Spleen (tissue), 11 donors: ENCODE measurements around the gene SSBP4. TPM values are rescaled to one million over a fixed set of nuclear protein-coding genes. Genes with fewer than 3 reads are reported as not detected.

Experiments used
- DNase-seq: peaks from one replicate; pipeline ENCODE4 v3.0.0-alpha.2; 2020
- H3K27ac ChIP-seq, 8 donors: fragments of 200-600 bp; sonication (generic) in 7 of 8; 1 replicate in 4 of 8; 2 replicates in 4 of 8; pipeline versions ENCODE4 v1.5.0 to v1.8.0; 2016 to 2021; ENCODE audit warnings: inconsistent platforms in 4 of 8, mild to moderate bottlenecking in 4 of 8, moderate library complexity in 1 of 8
- H3K27me3 ChIP-seq, 7 donors: fragments of 200-600 bp; sonication (generic) in 6 of 7; replicated peaks in 1 of 7; 1 replicate in 4 of 7; 2 replicates in 3 of 7; pipeline versions ENCODE4 v1.5.0 to v1.8.0; 2016 to 2021; ENCODE audit warnings: inconsistent platforms in 3 of 7, mild to moderate bottlenecking in 1 of 7
- H3K36me3 ChIP-seq, 6 donors: fragments of 200-600 bp; sonication (generic) in 5 of 6; 1 replicate in 4 of 6; 2 replicates in 2 of 6; pipeline versions ENCODE4 v1.5.0 to v1.8.0; 2016 to 2021; ENCODE audit warnings: inconsistent platforms in 2 of 6
- H3K4me1 ChIP-seq, 6 donors: fragments of 200-600 bp; sonication (generic) in 5 of 6; 1 replicate in 3 of 6; 2 replicates in 3 of 6; pipeline versions ENCODE4 v1.5.0 to v1.8.0; 2016 to 2021; ENCODE audit warnings: inconsistent platforms in 3 of 6
- H3K4me3 ChIP-seq, 8 donors: fragments of 200-600 bp; sonication (generic) in 7 of 8; 1 replicate in 4 of 8; 2 replicates in 4 of 8; pipeline versions ENCODE4 v1.5.0 to v1.8.0; 2016 to 2021; ENCODE audit warnings: inconsistent platforms in 4 of 8, mild to moderate bottlenecking in 4 of 8, moderate library complexity in 2 of 8
- H3K9me3 ChIP-seq, 8 donors: fragments of 200-600 bp; sonication (generic) in 7 of 8; 1 replicate in 4 of 8; 2 replicates in 4 of 8; pipeline versions ENCODE4 v1.5.0 to v1.8.0; 2016 to 2021; ENCODE audit warnings: inconsistent platforms in 4 of 8
- POLR2A ChIP-seq, 3 donors: fragments of 450-650 bp; IDR thresholded peaks; one replicate each; pipeline ENCODE4 v1.5.1; 2017; ENCODE audit warnings: antibody characterized with exemption in 3 of 3, mild to moderate bottlenecking in 1 of 3
- POLR2AphosphoS5 ChIP-seq, 3 donors: sonication (generic); formaldehyde crosslinking; IDR thresholded peaks; one replicate each; pipeline ENCODE4 v1.5.1; 2017; ENCODE audit warnings: antibody characterized with exemption in 3 of 3
- WGBS, 5 donors: extraction: QIAGEN DNeasy Blood & Tissue Kit in 3 of 5; methylation state at CpG; one replicate each; pipeline versions ENCODE4 v1.1.5 to v1.1.7; 2013 to 2018; 5-methylcytosine and 5-hydroxymethylcytosine counted together
- intact Hi-C: fragments of 100-400 bp; cut with DNase I; formaldehyde crosslinking; loops from one replicate; pipeline ENCODE4 v1.15.0; 2023; ENCODE audit warnings: low total_unique reads
- polyA plus RNA-seq, 3 donors: library from polyadenylated mRNA; stranded (reverse); fragments of 200-250 nt; gene quantifications; one replicate each; pipeline ENCODE4 v1.2.1, GENCODE V29; 2013
- total RNA-seq, 7 donors: library from RNA; depleted of rRNA in 3 of 7; stranded (reverse); fragments of >200 nt in 3 of 7; fragmentation: NEBNext Ultra II Directional in 4 of 7; extraction: Animal tissue kit (Norgen Biotek cat#: 25700) in 4 of 7; gene quantifications; one replicate each; pipeline versions ENCODE4 v1.1.0 to v1.2.1, GENCODE V29; 2016 to 2021
- TF ChIP-seq, protein P1 (sequence below), 11 experiments: fragments of 200-600 bp in 7 of 11; fragments of 450-650 bp in 4 of 11; sonication (generic) in 4 of 11; IDR thresholded peaks in 8 of 11; conservative IDR thresholded peaks in 3 of 11; 1 replicate in 7 of 11; 2 replicates in 4 of 11; pipeline versions ENCODE4 v1.4.0 to v1.8.0; 2016 to 2021; ENCODE audit warnings: antibody characterized with exemption in 11 of 11, inconsistent platforms in 4 of 11, mild to moderate bottlenecking in 1 of 11
- donor health status: healthy with polysubstance abuse.
- donor health status: DM: no; HTN: no; CAD: no; lungs with moderate emphysema.
- donor health status: DM: no; HTN: no; CAD: no.
- donor health status: Bipolar disorder and iron deficiency.
- donor health status: healthy.
- donor health status: DM: no; HTN: no; CAD: no.
- donor health status: DM: yes; HTN: yes; CAD: no.

The SSBP4 gene
- total and polyA plus RNA-seq, 10 donors: 56.3 to 143 (median 88.6) TPM

DNA sequence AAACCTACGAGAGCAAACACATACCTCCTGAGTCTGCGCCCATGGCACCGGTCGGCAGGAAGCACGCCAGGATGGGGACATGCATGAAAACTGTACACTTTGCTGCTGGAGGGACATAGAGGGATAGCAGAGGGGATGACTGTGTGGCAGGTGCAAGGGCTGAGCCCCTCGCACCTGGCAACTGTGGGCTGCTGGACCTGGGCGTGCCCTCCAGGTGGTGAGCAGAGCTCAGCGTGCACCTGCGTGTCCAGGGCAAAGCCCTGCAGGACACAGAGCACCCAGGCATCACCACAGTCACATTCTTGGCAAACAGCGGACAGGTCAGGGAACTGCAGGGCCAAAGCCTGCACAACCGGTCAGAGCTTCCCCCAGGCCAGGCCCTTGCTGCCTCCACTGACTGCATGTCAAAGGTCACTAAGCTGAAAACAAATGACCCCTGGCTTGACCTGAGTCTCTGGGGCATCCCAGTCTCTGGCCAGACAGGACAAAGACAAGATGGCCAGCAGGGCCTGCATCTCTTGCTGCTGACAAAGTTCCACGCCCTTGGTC lies 27.7 kb downstream of the SSBP4 start:
- peaks cover 14 to 92% (median 82%) of the 10 kb centered on the region in 6 donors for H3K36me3 ChIP-seq
- H3K9me3 ChIP-seq: no peaks in the 10 kb centered on the region
- TF ChIP-seq POLR2AphosphoS5 (IDR thresholded peaks at IDR 0.05) (no peak), POLR2A (IDR thresholded peaks at IDR 0.05) (no peak)
- TF ChIP-seq, protein P1, sequence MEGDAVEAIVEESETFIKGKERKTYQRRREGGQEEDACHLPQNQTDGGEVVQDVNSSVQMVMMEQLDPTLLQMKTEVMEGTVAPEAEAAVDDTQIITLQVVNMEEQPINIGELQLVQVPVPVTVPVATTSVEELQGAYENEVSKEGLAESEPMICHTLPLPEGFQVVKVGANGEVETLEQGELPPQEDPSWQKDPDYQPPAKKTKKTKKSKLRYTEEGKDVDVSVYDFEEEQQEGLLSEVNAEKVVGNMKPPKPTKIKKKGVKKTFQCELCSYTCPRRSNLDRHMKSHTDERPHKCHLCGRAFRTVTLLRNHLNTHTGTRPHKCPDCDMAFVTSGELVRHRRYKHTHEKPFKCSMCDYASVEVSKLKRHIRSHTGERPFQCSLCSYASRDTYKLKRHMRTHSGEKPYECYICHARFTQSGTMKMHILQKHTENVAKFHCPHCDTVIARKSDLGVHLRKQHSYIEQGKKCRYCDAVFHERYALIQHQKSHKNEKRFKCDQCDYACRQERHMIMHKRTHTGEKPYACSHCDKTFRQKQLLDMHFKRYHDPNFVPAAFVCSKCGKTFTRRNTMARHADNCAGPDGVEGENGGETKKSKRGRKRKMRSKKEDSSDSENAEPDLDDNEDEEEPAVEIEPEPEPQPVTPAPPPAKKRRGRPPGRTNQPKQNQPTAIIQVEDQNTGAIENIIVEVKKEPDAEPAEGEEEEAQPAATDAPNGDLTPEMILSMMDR (IDR thresholded peaks at IDR 0.05 in 8 of 11, conservative IDR thresholded peaks at IDR 0.05 in 3 of 11): no peak
- no peak for DNase-seq
- intact Hi-C loops: no loop called here
- no peaks in the 10 kb centered on the region for H3K27me3 ChIP-seq
- 87 to 94% (median 93%) methylated on average over 9 to 12 of the region's 12 CpGs for WGBS, 5 donors
- H3K27ac ChIP-seq: no peak overlapping the region
- no peak overlapping the region for H3K4me3 ChIP-seq
- peaks cover 0 to 24% (median 12%) of the 10 kb centered on the region in 6 donors for H3K4me1 ChIP-seq

DNA sequence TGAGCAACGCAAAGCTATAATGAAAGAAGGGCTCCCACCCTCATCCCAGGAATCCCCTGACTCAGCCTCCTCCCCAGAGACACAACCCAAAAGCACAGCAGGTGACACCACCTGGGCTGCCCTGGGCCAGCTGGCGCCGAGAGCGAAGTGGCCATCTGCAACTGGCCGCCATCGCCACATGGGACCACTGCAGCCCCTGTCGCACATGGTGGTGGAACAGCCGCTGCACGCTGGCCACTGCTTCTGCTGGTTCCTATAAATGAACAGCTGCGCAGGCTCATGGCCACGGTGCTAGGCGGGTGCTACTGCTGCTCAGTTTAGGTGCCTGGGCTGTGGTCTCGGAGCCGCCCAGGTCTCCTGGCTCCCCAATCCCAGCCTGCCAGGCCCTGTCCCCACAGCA lies 30.4 kb downstream of the SSBP4 start:
- Histone ChIP-seq H3K36me3 (peaks cover 9 to 100% (median 72%) of the 10 kb centered on the region in 6 donors), H3K27ac (no peak overlapping the region), H3K4me1 (peaks cover 0 to 24% (median 12%) of the 10 kb centered on the region in 6 donors), H3K9me3 (no peaks in the 10 kb centered on the region), H3K4me3 (no peak overlapping the region), H3K27me3 (no peaks in the 10 kb centered on the region)
- intact Hi-C loops: no loop called here
- DNase-seq: no peak
- TF ChIP-seq, protein P1 (IDR thresholded peaks at IDR 0.05 in 8 of 11, conservative IDR thresholded peaks at IDR 0.05 in 3 of 11): no peak
- no peak for TF ChIP-seq POLR2A (IDR thresholded peaks at IDR 0.05)
- 93 to 100% (median 97%) methylated on average over 2 to 14 of the region's 14 CpGs for WGBS, 5 donors

DNA sequence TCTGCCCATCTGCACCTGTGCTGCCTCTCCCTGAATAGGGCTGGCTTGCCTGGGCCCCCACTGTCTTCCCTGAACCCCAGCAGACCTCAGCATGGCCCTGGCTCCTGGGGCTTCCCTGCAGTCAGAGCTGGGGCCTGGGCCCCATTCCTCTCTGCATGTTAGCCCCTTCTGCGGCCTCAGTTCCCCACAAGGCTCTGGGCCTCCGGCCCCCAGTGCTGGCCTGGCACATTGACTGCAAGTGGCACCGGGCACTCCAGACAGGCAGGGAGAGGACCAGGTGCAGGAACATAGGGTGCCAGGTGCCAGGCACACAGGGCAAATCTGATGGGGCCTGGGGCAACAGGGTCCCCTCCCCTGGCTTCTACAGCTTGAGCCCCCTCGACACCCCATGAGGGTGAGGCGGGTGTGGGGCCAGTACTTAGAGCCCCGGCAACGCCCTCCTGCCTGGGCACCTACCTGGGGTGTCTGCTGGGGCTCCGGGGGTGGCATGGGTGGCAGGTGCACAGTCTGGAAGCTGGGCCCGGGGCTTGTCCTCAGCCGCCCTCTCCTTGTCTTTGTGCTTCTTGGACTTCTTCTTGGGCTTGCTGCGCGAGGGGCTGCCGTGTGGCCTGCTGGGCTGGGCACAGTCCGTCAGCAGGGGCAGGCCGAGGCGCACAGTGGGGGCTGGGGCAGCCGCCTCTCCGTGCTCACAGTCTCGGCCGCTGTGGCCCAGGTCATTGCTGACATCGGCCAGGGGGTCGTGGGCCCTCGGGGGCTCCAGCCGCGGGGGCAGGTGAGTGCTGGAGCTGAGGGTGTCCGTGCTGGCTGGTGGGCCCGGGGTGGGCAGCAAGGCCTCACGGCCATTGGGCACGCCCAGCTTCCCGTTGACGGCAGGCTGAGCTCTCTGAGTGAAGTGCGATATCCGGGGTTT lies 31.1 kb downstream of the SSBP4 start:
- H3K4me1 ChIP-seq: peaks cover 0 to 24% (median 12%) of the 10 kb centered on the region in 6 donors
- no peak overlapping the region for H3K27ac ChIP-seq
- TF ChIP-seq, protein P1 (IDR thresholded peaks at IDR 0.05 in 8 of 11, conservative IDR thresholded peaks at IDR 0.05 in 3 of 11): no peak
- TF ChIP-seq POLR2AphosphoS5 (IDR thresholded peaks at IDR 0.05) (no peak), POLR2A (IDR thresholded peaks at IDR 0.05) (no peak)
- 77 to 86% (median 83%) methylated on average over 13 to 33 of the region's 33 CpGs for WGBS, 5 donors
- intact Hi-C loops: no loop called here
- no peak for DNase-seq
- H3K4me3 ChIP-seq: no peak overlapping the region
- H3K9me3 ChIP-seq: no peaks in the 10 kb centered on the region
- H3K27me3 ChIP-seq: no peaks in the 10 kb centered on the region
- H3K36me3 ChIP-seq: peaks cover 8 to 100% (median 66%) of the 10 kb centered on the region in 6 donors
